Astrocyte (in vitro differentiated cells and primary cell): ENCODE results near the gene KCND2. TPM values are rescaled to one million over a fixed set of nuclear protein-coding genes. Genes with fewer than 3 reads are reported as not detected.
A peak's percentile ranks its signal among the peaks of the same experiment; 100 is the strongest.

ENCODE experiments used
- DNase-seq: peaks from one replicate; pipeline ENCODE4 v3.0.0-alpha.2; 2010; ENCODE audit warnings: low read depth
- FAIRE-seq: peaks from 2 replicates; lab custom pipeline; 2011; peaks lifted over from hg19 to GRCh38; lab: Jason Lieb, UNC
- H2AFZ ChIP-seq: 2 replicates; pipeline ENCODE4 v1.6.0; 2012; ENCODE audit warnings: low read depth, low read length, inconsistent platforms
- H3K27ac ChIP-seq: 2 replicates; pipeline ENCODE4 v1.5.1; 2011; ENCODE audit warnings: low read depth, low read length, inconsistent platforms
- H3K27me3 ChIP-seq: 2 replicates; pipeline ENCODE4 v1.6.0; 2011; ENCODE audit warnings: low read length, inconsistent platforms; ENCODE audit not compliant: insufficient read depth
- H3K36me3 ChIP-seq: 2 replicates; pipeline ENCODE4 v1.5.1; 2011; ENCODE audit warnings: low read length, inconsistent platforms; ENCODE audit not compliant: insufficient read depth
- H3K4me1 ChIP-seq: 2 replicates; pipeline ENCODE4 v1.5.1; 2011; ENCODE audit warnings: low read length, inconsistent platforms; ENCODE audit not compliant: insufficient read depth
- H3K4me2 ChIP-seq: 2 replicates; pipeline ENCODE4 v1.6.0; 2012; ENCODE audit warnings: low read length, inconsistent platforms
- H3K4me3 ChIP-seq: 2 replicates; pipeline ENCODE4 v1.5.1; 2011; ENCODE audit warnings: low read depth, mild to moderate bottlenecking, low read length, inconsistent platforms; ENCODE audit not compliant: insufficient read depth
- H3K79me2 ChIP-seq: 2 replicates; pipeline ENCODE4 v1.6.0; 2012; ENCODE audit warnings: mild to moderate bottlenecking, low read length, inconsistent platforms; ENCODE audit not compliant: insufficient read depth
- H3K9ac ChIP-seq: 2 replicates; pipeline ENCODE4 v1.6.0; 2012; ENCODE audit warnings: mild to moderate bottlenecking, low read length, inconsistent platforms
- H3K9me3 ChIP-seq: 2 replicates; pipeline ENCODE4 v1.5.1; 2012; ENCODE audit warnings: low read depth, mild to moderate bottlenecking, low read length, inconsistent platforms; ENCODE audit not compliant: insufficient read depth
- H4K20me1 ChIP-seq: 2 replicates; pipeline ENCODE4 v1.6.0; 2012; ENCODE audit warnings: low read length, inconsistent platforms; ENCODE audit not compliant: insufficient read depth
- H3K27ac Mint-ChIP-seq: one replicate; pipeline ENCODE4 v1.8.0; 2021; ENCODE audit warnings: mild to moderate bottlenecking, mixed read lengths; ENCODE audit not compliant: unreplicated experiment
- H3K27me3 Mint-ChIP-seq: one replicate; pipeline ENCODE4 v1.8.0; 2021; ENCODE audit warnings: low read depth, mixed read lengths; ENCODE audit not compliant: unreplicated experiment
- H3K36me3 Mint-ChIP-seq: one replicate; pipeline ENCODE4 v1.8.0; 2021; ENCODE audit warnings: low read depth, mixed read lengths; ENCODE audit not compliant: unreplicated experiment
- H3K4me1 Mint-ChIP-seq: one replicate; pipeline ENCODE4 v1.8.0; 2021; ENCODE audit warnings: low read depth, mixed read lengths; ENCODE audit not compliant: unreplicated experiment
- H3K4me3 Mint-ChIP-seq: one replicate; pipeline ENCODE4 v1.8.0; 2021; ENCODE audit warnings: mild to moderate bottlenecking, moderate library complexity, mixed read lengths; ENCODE audit not compliant: unreplicated experiment
- H3K9me3 Mint-ChIP-seq: one replicate; pipeline ENCODE4 v1.8.0; 2021; ENCODE audit warnings: mild to moderate bottlenecking, mixed read lengths; ENCODE audit not compliant: unreplicated experiment
- CTCF ChIP-seq: IDR thresholded peaks from 2 replicates; pipeline ENCODE4 v1.5.1; 2011; ENCODE audit warnings: low read depth, mild to moderate bottlenecking, inconsistent platforms, low read length, moderate library complexity; ENCODE audit not compliant: insufficient read depth
- EZH2 ChIP-seq: IDR thresholded peaks from 2 replicates; pipeline ENCODE4 v1.6.1; 2012; ENCODE audit warnings: mild to moderate bottlenecking, low read length, inconsistent platforms; ENCODE audit not compliant: insufficient read depth
- total RNA-seq: library from RNA; stranded (reverse); gene quantifications from 2 replicates; pipeline ENCODE4 v1.2.1, GENCODE V29; 2021

The KCND2 gene
- total RNA-seq, 1 donor from 2014 or later, result 0.30 TPM

- H4K20me1 ChIP-seq, result no peaks in the 10 kb centered on the region
- DNase-seq, result no peak
- H3K27me3 ChIP-seq, result no peaks in the 10 kb centered on the region
- Mint-ChIP-seq H3K36me3 (no peaks in the 10 kb centered on the region), H3K27ac (no peak overlapping the region), H3K9me3 (no peaks in the 10 kb centered on the region), H3K4me3 (no peak overlapping the region), H3K4me1 (peaks cover 6% of the 10 kb centered on the region), H3K27me3 (no peaks in the 10 kb centered on the region)
- H3K36me3 ChIP-seq, result no peaks in the 10 kb centered on the region
- TF ChIP-seq EZH2 (no peak), CTCF (no peak)
- H3K27ac ChIP-seq, result no peak overlapping the region
- H3K9me3 ChIP-seq, result no peaks in the 10 kb centered on the region
- no peak overlapping the region for H3K4me2 ChIP-seq
- H3K4me3 ChIP-seq, result no peak overlapping the region
- H3K9ac ChIP-seq, result no peak overlapping the region
- H2AFZ ChIP-seq, result no peak overlapping the region
- no peaks in the 10 kb centered on the region for H3K4me1 ChIP-seq
- no peaks in the 10 kb centered on the region for H3K79me2 ChIP-seq
- FAIRE-seq, result no peak
Measured at GRCh38 chr7:120709252-120709971, 436.4 kb downstream of the KCND2 start.

- no peaks in the 10 kb centered on the region for H3K27me3 Mint-ChIP-seq
- TF ChIP-seq CTCF (no peak), EZH2 (no peak)
- no peaks in the 10 kb centered on the region for H3K4me1 ChIP-seq
- H3K9me3 Mint-ChIP-seq, result no peaks in the 10 kb centered on the region
- no peak overlapping the region for H3K27ac Mint-ChIP-seq
- H3K36me3 Mint-ChIP-seq, result no peaks in the 10 kb centered on the region
- no peak overlapping the region for H3K4me3 ChIP-seq
- H3K4me3 Mint-ChIP-seq, result no peak overlapping the region
- no peak overlapping the region for H3K4me2 ChIP-seq
- no peaks in the 10 kb centered on the region for H3K79me2 ChIP-seq
- DNase-seq (peak; percentile 33), FAIRE-seq (no peak)
- H3K27ac ChIP-seq, result no peak overlapping the region
- no peaks in the 10 kb centered on the region for H3K27me3 ChIP-seq
- no peaks in the 10 kb centered on the region for H4K20me1 ChIP-seq
- H3K9me3 ChIP-seq, result no peaks in the 10 kb centered on the region
- H3K36me3 ChIP-seq, result no peaks in the 10 kb centered on the region
- H3K4me1 Mint-ChIP-seq, result peaks cover 6% of the 10 kb centered on the region
- H2AFZ ChIP-seq, result no peak overlapping the region
- H3K9ac ChIP-seq, result no peak overlapping the region
Measured at GRCh38 chr7:120709972-120710320, 437.0 kb downstream of the KCND2 start.

GRCh38 chr7:120714945-120715344 lies 442.0 kb downstream of the KCND2 start:
- Mint-ChIP-seq H3K4me1 (no peaks in the 10 kb centered on the region), H3K27me3 (no peaks in the 10 kb centered on the region), H3K36me3 (no peaks in the 10 kb centered on the region), H3K9me3 (no peaks in the 10 kb centered on the region), H3K4me3 (no peak overlapping the region), H3K27ac (no peak overlapping the region)
- DNase-seq (peak; percentile 27), FAIRE-seq (no peak)
- Histone ChIP-seq H3K9me3 (no peaks in the 10 kb centered on the region), H3K36me3 (no peaks in the 10 kb centered on the region), H3K27ac (no peak overlapping the region), H3K79me2 (no peaks in the 10 kb centered on the region), H2AFZ (no peak overlapping the region), H3K4me3 (no peak overlapping the region), H3K27me3 (no peaks in the 10 kb centered on the region), H3K9ac (no peak overlapping the region), H3K4me1 (no peaks in the 10 kb centered on the region), H3K4me2 (no peak overlapping the region), H4K20me1 (no peaks in the 10 kb centered on the region)
- TF ChIP-seq CTCF (no peak), EZH2 (no peak)
